SK-N-MC (cell line): ENCODE measurements around the gene LAMA5.

Experiments
- EZH2 ChIP-seq: fragments of 200-600 bp; sonication (generic); IDR thresholded peaks from one replicate; pipeline ENCODE4 v1.6.1; 2017; ENCODE audit warnings: antibody characterized with exemption
- POLR2AphosphoS5 ChIP-seq: IDR thresholded peaks from 2 replicates; pipeline ENCODE4 v1.6.1; 2012; ENCODE audit warnings: mild to moderate bottlenecking, low read depth, low read length, borderline replicate concordance

- no peak for TF ChIP-seq EZH2
- TF ChIP-seq POLR2AphosphoS5, result no peak
Measured at GRCh38 chr20:62280303-62280702, 86.8 kb downstream of the LAMA5 start.
